CD4-positive, CD25-positive, alpha-beta regulatory T cell (primary cell): Measurements from ENCODE around the gene MYOF. TPM values are rescaled to one million over a fixed set of nuclear protein-coding genes. Genes with fewer than 3 reads are reported as not detected.

Experiments
- ATAC-seq, 2 donors: fragments of 150-1000 bp; cut with Tn5 transposase; one replicate each; pipeline ENCODE4 v1.10.0; 2021; ENCODE audit warnings: low read depth in 2 of 2, moderate number of reproducible peaks in 2 of 2, moderate library complexity in 1 of 2
- DNase-seq, 3 donors: peaks; one replicate each; pipeline versions ENCODE4 v3.0.0 to v3.0.0-alpha.2; 2012 to 2022; ENCODE audit warnings: mixed read lengths in 1 of 3
- H3K27ac ChIP-seq: one replicate; pipeline ENCODE4 v1.7.0; 2013; ENCODE audit warnings: mild to moderate bottlenecking, low read length; ENCODE audit not compliant: insufficient read depth, poor library complexity, severe bottlenecking
- H3K27me3 ChIP-seq: one replicate; pipeline ENCODE4 v1.7.0; 2013; ENCODE audit warnings: low read length; ENCODE audit not compliant: control insufficient read depth, insufficient read depth
- H3K36me3 ChIP-seq: one replicate; pipeline ENCODE4 v1.7.0; 2013; ENCODE audit warnings: mild to moderate bottlenecking, low read length, moderate library complexity; ENCODE audit not compliant: control insufficient read depth, insufficient read depth
- H3K4me1 ChIP-seq: 2 replicates; pipeline ENCODE4 v1.7.0; 2013; ENCODE audit warnings: mild to moderate bottlenecking, low read length; ENCODE audit not compliant: insufficient read depth, control insufficient read depth, poor library complexity, severe bottlenecking
- H3K4me3 ChIP-seq: one replicate; pipeline ENCODE4 v1.7.0; 2013; ENCODE audit warnings: low read depth, mild to moderate bottlenecking, low read length, moderate library complexity
- H3K9me3 ChIP-seq, 2 experiments: 1 replicate in 1 of 2; 2 replicates in 1 of 2; pipeline ENCODE4 v1.7.0; 2013; ENCODE audit warnings: low read length in 2 of 2, mild to moderate bottlenecking in 1 of 2, moderate library complexity in 1 of 2; ENCODE audit not compliant: control insufficient read depth in 2 of 2
- H3K27ac Mint-ChIP-seq, 3 donors: one replicate each; pipeline ENCODE4 v1.8.0; 2020 to 2022; ENCODE audit warnings: mild to moderate bottlenecking in 3 of 3, mixed read lengths in 3 of 3, moderate library complexity in 2 of 3
- H3K27me3 Mint-ChIP-seq: one replicate; pipeline ENCODE4 v1.8.0; 2022; ENCODE audit warnings: mild to moderate bottlenecking, mixed read lengths
- H3K36me3 Mint-ChIP-seq: one replicate; pipeline ENCODE4 v1.8.0; 2020; ENCODE audit warnings: mixed read lengths
- H3K4me1 Mint-ChIP-seq, 4 donors: one replicate each; pipeline ENCODE4 v1.8.0; 2020 to 2022; ENCODE audit warnings: mixed read lengths in 4 of 4, mild to moderate bottlenecking in 1 of 4
- H3K4me3 Mint-ChIP-seq, 4 donors: one replicate each; pipeline ENCODE4 v1.8.0; 2020 to 2022; ENCODE audit warnings: mild to moderate bottlenecking in 4 of 4, mixed read lengths in 4 of 4, moderate library complexity in 3 of 4
- H3K9me3 Mint-ChIP-seq, 7 donors: one replicate each; pipeline ENCODE4 v1.8.0; 2020 to 2022; ENCODE audit warnings: mixed read lengths in 7 of 7, mild to moderate bottlenecking in 3 of 7, moderate library complexity in 2 of 7
- polyA plus RNA-seq, 4 donors: library from polyadenylated mRNA; unstranded; fragments of 300-500 nt; fragmentation: Illumina TruSeq; gene quantifications; one replicate each; pipeline ENCODE4 v1.2.3, GENCODE V29; 2021
- total RNA-seq: library from RNA; stranded (reverse); gene quantifications from one replicate; pipeline ENCODE4 v1.2.3, GENCODE V29; 2022

Gene MYOF
- total and polyA plus RNA-seq, 5 donors from 2014 or later = 0.23 to 1.0 (median 0.54) TPM

DNA sequence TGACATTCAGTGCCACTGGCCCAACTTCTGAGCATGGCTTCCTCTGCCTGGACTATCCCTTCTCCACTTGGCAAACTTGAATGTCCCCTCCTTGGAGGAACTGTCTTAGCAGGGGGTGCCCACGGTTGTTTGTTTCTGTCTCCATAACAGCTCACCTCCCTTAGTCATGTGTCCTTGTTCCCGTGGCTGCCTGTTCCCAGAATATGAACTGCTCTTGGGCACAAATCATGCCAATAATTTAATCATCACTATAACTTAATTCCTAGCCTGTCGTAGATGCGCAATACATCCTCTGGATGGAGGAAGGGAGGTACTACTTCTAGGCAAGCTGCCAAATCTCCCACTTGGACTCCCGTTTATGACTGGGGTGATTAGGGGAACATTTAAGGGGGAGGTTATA lies 173.1 kb downstream of the MYOF start:
- no peaks in the 10 kb centered on the region for H3K4me1 Mint-ChIP-seq
- Histone ChIP-seq H3K9me3 (no peaks in the 10 kb centered on the region), H3K4me3 (no peak overlapping the region), H3K36me3 (no peaks in the 10 kb centered on the region), H3K27ac (no peak overlapping the region), H3K27me3 (no peaks in the 10 kb centered on the region), H3K4me1 (no peaks in the 10 kb centered on the region)
- no peaks in the 10 kb centered on the region for H3K27me3 Mint-ChIP-seq
- H3K27ac Mint-ChIP-seq = no peak overlapping the region
- no peaks in the 10 kb centered on the region for H3K36me3 Mint-ChIP-seq
- no peak overlapping the region for H3K4me3 Mint-ChIP-seq
- DNase-seq (no peak), ATAC-seq (no peak)
- no peaks in the 10 kb centered on the region for H3K9me3 Mint-ChIP-seq

DNA sequence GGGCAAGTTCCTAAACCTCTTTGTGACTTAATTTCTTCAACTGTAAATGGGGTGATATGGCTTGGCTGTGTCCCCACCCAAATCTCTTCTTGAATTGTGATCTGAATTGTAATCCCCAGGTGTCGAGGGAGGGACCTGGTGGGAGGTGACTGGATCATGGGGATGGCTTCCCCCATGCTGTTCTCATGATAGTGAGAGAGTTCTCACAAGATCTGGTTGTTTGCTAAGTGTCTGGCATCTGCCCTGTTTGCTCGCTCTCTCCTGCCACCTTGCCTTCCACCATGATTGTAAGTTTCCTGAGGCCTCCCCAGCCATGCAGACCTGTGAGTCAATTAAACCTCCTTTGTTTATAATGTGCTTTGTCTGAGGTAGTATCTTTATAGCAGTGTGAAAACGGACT lies 177.0 kb downstream of the MYOF start:
- H3K27ac Mint-ChIP-seq = no peak overlapping the region
- H3K27me3 ChIP-seq = no peaks in the 10 kb centered on the region
- ATAC-seq = no peak

DNA sequence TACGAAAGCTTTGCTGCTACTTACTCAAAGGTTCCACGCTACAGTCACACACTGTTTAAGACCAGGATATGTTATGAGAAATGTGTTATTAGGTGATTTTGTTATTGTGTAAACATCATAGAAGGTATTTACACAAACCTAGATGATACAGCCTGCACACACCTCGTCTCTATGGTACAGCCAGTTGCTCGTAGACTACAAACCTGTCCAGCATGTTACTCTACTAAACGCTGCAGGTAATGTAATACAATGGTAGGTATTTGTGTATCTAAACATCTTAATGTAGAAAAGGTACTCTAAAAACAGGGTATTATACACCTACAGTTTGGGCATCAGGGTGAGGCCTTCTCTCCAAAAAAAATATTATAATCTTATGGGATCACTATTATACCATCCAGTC lies 181.2 kb downstream of the MYOF start:
- ATAC-seq (no peak), DNase-seq (no peak)
- Mint-ChIP-seq H3K27me3 (peaks cover 8% of the 10 kb centered on the region), H3K36me3 (no peaks in the 10 kb centered on the region), H3K4me1 (no peaks in the 10 kb centered on the region), H3K9me3 (no peaks in the 10 kb centered on the region), H3K27ac (no peak overlapping the region), H3K4me3 (no peak overlapping the region)
- Histone ChIP-seq H3K27me3 (no peaks in the 10 kb centered on the region), H3K4me3 (no peak overlapping the region), H3K9me3 (no peaks in the 10 kb centered on the region), H3K36me3 (no peaks in the 10 kb centered on the region), H3K27ac (no peak overlapping the region), H3K4me1 (no peaks in the 10 kb centered on the region)

More for the DNA sequence above, 177.0 kb downstream of the MYOF start:
- no peak overlapping the region for H3K4me3 ChIP-seq
- H3K36me3 ChIP-seq = no peaks in the 10 kb centered on the region
- Mint-ChIP-seq H3K27me3 (peaks cover 8% of the 10 kb centered on the region), H3K9me3 (no peaks in the 10 kb centered on the region), H3K4me1 (no peaks in the 10 kb centered on the region), H3K4me3 (no peak overlapping the region), H3K36me3 (no peaks in the 10 kb centered on the region)
- no peak for DNase-seq
- H3K27ac ChIP-seq = no peak overlapping the region
- no peaks in the 10 kb centered on the region for H3K4me1 ChIP-seq
- no peaks in the 10 kb centered on the region for H3K9me3 ChIP-seq

DNA sequence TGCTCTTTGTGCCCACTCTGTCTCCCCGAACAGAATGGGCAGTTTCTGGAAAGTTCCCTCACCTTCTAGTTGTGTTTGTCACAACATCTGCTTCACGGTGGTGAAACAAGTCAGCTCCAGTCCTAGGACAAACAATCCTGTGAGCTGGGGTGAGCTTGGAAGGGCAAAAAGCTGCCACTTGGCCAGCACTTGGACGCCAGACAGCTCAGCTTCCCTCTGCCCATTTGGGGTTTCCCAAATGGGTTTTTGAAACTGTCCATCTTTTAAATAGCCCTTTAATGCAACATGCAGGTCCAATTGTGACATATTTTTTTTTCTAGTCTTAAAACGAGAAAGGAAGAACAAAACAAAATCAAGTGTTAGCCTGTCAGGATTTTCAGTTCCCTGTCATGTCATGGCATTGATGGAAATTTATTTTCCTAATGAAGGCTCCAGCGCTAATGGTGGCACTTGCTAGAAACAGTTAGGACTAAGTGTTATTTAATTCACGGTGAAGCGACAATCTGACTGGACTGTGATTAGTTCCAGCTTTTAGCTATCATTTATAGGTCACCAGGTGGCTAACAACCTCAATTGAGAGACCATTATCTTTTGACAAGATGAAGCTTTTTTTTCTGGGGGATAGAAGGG lies 181.7 kb downstream of the MYOF start:
- H3K27me3 Mint-ChIP-seq = peaks cover 8% of the 10 kb centered on the region

DNA sequence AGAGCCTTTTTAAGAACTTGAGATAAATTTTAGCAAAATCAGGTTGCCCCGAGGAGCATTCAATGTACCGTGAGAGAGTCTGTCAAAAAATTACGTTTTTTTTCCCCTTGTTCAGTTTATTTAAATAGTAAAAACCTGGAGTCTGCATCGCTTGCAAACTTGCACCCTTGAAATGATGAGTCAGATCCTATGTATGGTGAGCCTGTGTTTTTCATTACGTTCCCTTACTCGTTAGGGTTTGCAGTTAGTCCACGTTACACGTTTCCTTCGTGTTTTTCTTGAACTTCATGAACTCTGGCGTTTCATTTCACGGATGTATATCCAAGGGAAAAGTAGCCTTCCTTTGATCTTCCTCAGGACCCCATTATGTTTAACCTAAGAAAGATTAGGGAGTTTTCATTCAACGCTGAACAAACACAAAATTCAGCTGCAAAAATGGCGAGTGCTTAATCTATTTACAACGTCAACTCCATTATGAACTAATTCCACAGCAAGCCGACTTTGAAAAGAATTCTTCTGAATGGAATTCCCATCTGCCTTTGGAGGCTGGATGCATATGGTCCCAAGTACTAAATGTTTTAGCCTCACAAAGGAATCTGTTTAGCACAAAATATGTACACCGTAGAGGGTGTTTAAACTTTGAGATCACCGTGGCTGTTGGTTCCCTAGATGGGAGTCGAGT lies 182.4 kb downstream of the MYOF start:
- Mint-ChIP-seq H3K9me3 (no peaks in the 10 kb centered on the region), H3K27ac (no peak overlapping the region), H3K27me3 (peaks cover 12% of the 10 kb centered on the region), H3K36me3 (no peaks in the 10 kb centered on the region), H3K4me1 (no peaks in the 10 kb centered on the region), H3K4me3 (no peak overlapping the region)
- no peak for ATAC-seq
- Histone ChIP-seq H3K36me3 (no peaks in the 10 kb centered on the region), H3K4me3 (no peak overlapping the region), H3K4me1 (no peaks in the 10 kb centered on the region), H3K27me3 (no peaks in the 10 kb centered on the region), H3K9me3 (no peaks in the 10 kb centered on the region), H3K27ac (no peak overlapping the region)
- DNase-seq = no peak

More for the DNA sequence above, 181.7 kb downstream of the MYOF start:
- no peaks in the 10 kb centered on the region for H3K36me3 Mint-ChIP-seq
- no peaks in the 10 kb centered on the region for H3K4me1 Mint-ChIP-seq
- no peaks in the 10 kb centered on the region for H3K9me3 Mint-ChIP-seq
- no peaks in the 10 kb centered on the region for H3K36me3 ChIP-seq
- H3K4me3 Mint-ChIP-seq = no peak overlapping the region
- ATAC-seq (no peak), DNase-seq (no peak)
- no peak overlapping the region for H3K4me3 ChIP-seq
- no peak overlapping the region for H3K27ac ChIP-seq
- no peaks in the 10 kb centered on the region for H3K27me3 ChIP-seq
- H3K4me1 ChIP-seq = no peaks in the 10 kb centered on the region
- no peak overlapping the region for H3K27ac Mint-ChIP-seq
- H3K9me3 ChIP-seq = no peaks in the 10 kb centered on the region

DNA sequence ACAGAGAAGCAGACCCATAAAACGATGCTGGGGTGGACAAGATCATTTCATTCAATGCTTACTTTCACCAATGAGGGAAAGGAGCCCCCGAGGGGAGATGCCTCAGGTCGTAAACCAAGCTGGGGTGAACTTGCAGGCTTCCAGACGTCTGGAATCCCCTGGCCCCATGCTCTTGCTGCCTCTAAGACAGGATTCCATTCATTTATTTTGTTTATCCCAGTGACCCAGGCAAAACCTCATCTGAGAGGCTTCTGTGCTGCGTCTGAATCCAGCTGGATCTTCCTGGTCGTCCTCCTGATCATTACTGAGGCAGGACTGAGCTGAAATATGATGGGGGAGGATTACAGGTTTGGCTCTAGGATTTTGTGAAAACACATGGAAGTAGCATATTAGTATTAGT lies 182.9 kb downstream of the MYOF start:
- H3K36me3 ChIP-seq = no peaks in the 10 kb centered on the region

DNA sequence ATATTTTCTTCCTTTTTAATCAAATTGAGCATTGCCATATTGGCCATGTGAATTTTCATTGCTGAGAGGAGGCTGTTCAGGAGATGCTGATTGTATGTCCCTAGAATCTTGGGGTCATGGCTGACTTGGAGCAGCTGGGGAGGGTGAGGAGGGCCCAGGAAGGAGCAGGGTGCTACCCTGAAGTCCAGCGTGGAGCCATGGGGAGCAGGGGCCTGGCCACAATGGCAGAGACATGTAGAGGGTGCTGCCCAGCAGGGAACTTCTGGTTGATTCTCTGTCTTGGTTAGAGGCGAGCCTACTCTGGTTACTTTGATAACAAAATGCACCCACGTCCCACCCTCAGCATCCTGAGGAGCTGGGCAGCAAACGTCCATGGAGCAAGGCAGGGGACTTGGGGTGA lies 186.0 kb downstream of the MYOF start:
- no peaks in the 10 kb centered on the region for H3K9me3 ChIP-seq
- Mint-ChIP-seq H3K27me3 (peaks cover 4% of the 10 kb centered on the region), H3K4me3 (no peak overlapping the region), H3K27ac (no peak overlapping the region), H3K36me3 (no peaks in the 10 kb centered on the region), H3K4me1 (no peaks in the 10 kb centered on the region), H3K9me3 (no peaks in the 10 kb centered on the region)
- H3K27me3 ChIP-seq = no peaks in the 10 kb centered on the region
- no peak overlapping the region for H3K4me3 ChIP-seq
- no peaks in the 10 kb centered on the region for H3K36me3 ChIP-seq
- no peaks in the 10 kb centered on the region for H3K4me1 ChIP-seq
- no peak for DNase-seq
- H3K27ac ChIP-seq = no peak overlapping the region
- ATAC-seq = no peak

More for the DNA sequence above, 182.9 kb downstream of the MYOF start:
- H3K27ac Mint-ChIP-seq = no peak overlapping the region
- no peak for ATAC-seq
- DNase-seq = no peak
- no peaks in the 10 kb centered on the region for H3K4me1 Mint-ChIP-seq
- H3K9me3 Mint-ChIP-seq = no peaks in the 10 kb centered on the region
- H3K27me3 Mint-ChIP-seq = peaks cover 12% of the 10 kb centered on the region
- Histone ChIP-seq H3K27ac (no peak overlapping the region), H3K9me3 (no peaks in the 10 kb centered on the region), H3K4me1 (no peaks in the 10 kb centered on the region), H3K27me3 (no peaks in the 10 kb centered on the region), H3K4me3 (no peak overlapping the region)
- H3K36me3 Mint-ChIP-seq = no peaks in the 10 kb centered on the region
- H3K4me3 Mint-ChIP-seq = no peak overlapping the region

DNA sequence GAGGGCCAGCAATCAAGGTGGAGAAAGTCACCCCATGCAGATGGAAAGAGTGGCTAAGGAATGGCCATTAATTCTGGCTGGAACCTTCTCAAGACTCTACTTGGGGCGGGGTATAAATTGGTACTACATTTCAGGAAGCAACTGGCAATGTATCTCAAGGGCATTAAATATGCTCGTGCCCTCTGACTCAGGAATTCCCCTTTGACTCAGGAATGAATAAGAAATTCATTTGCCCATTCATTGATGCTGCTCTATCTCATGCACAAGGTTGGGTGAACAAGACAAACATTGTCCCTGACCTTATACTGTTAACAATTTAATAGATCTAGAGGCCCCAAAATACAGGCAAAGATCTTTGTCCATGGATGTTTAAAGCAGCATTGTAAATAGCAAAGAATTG lies 188.1 kb downstream of the MYOF start:
- no peaks in the 10 kb centered on the region for H3K9me3 Mint-ChIP-seq
- H3K36me3 Mint-ChIP-seq = no peaks in the 10 kb centered on the region
- no peaks in the 10 kb centered on the region for H3K9me3 ChIP-seq
- peaks cover 8% of the 10 kb centered on the region for H3K27me3 Mint-ChIP-seq
- no peaks in the 10 kb centered on the region for H3K36me3 ChIP-seq
- ATAC-seq (no peak), DNase-seq (no peak)
- no peak overlapping the region for H3K27ac ChIP-seq
- no peaks in the 10 kb centered on the region for H3K4me1 ChIP-seq
- H3K4me3 Mint-ChIP-seq = no peak overlapping the region
- H3K4me3 ChIP-seq = no peak overlapping the region
- peaks cover 0 to 4% (median 0%) of the 10 kb centered on the region in 4 donors for H3K4me1 Mint-ChIP-seq
- no peak overlapping the region for H3K27ac Mint-ChIP-seq
- H3K27me3 ChIP-seq = no peaks in the 10 kb centered on the region
